Prostate gland (tissue), 2 donors: ENCODE results near the gene ITPKA. TPM values are rescaled to one million over a fixed set of nuclear protein-coding genes. Genes with fewer than 3 reads are reported as not detected.
"Not testable (repeated sequence)": the region's sequence is repeated elsewhere in the genome, so short reads cannot be mapped to it uniquely, and the experiment has no call there.

Source experiments
- DNase-seq: peaks from one replicate; pipeline ENCODE4 v3.0.0-alpha.2; 2019; ENCODE audit warnings: low spot score
- H3K27ac ChIP-seq, 2 donors: fragments of 200-600 bp; sonication (generic); 2 replicates each; pipeline ENCODE4 v1.5.1; 2017 to 2019
- H3K27me3 ChIP-seq: fragments of 200-600 bp; sonication (generic); replicated peaks from 2 replicates; pipeline ENCODE4 v1.5.1; 2019; ENCODE audit not compliant: insufficient read depth
- H3K36me3 ChIP-seq, 2 donors: fragments of 200-600 bp; sonication (generic); 1 replicate in 1 of 2; 2 replicates in 1 of 2; pipeline versions ENCODE4 v1.5.1 to v1.8.1; 2017 to 2019
- H3K4me1 ChIP-seq: fragments of 200-600 bp; sonication (generic); replicated peaks from 2 replicates; pipeline ENCODE4 v1.5.1; 2019
- H3K4me3 ChIP-seq, 2 donors: fragments of 200-600 bp; sonication (generic); 2 replicates each; pipeline ENCODE4 v1.5.1; 2017 to 2019
- H3K9me3 ChIP-seq: fragments of 200-600 bp; sonication (generic); 2 replicates; pipeline ENCODE4 v1.5.1; 2017
- POLR2A ChIP-seq: fragments of 450-650 bp; IDR thresholded peaks from one replicate; pipeline ENCODE4 v1.6.1; 2016; ENCODE audit warnings: antibody characterized with exemption, mild to moderate bottlenecking
- POLR2AphosphoS5 ChIP-seq: sonication (generic); formaldehyde crosslinking; IDR thresholded peaks from one replicate; pipeline ENCODE4 v1.6.1; 2017; ENCODE audit warnings: antibody characterized with exemption
- WGBS: methylation state at CpG from one replicate; pipeline ENCODE4 v1.1.5; 2018; 5-methylcytosine and 5-hydroxymethylcytosine counted together
- intact Hi-C: fragments of 100-400 bp; cut with DNase I; formaldehyde crosslinking; loops from one replicate; pipeline ENCODE4 v1.14.2; 2022
- total RNA-seq, 2 donors: library from RNA; depleted of rRNA; stranded (reverse); fragments of >200 nt; gene quantifications; one replicate each; pipeline ENCODE4 v1.1.0, GENCODE V29; 2016
- TF ChIP-seq, protein P1 (sequence below), 4 experiments: fragments of 200-600 bp in 2 of 4; fragments of 450-650 bp in 2 of 4; sonication (generic) in 2 of 4; IDR thresholded peaks; 1 replicate in 3 of 4; 2 replicates in 1 of 4; pipeline ENCODE4 v1.5.1; 2016 to 2019; ENCODE audit warnings: antibody characterized with exemption in 4 of 4, mild to moderate bottlenecking in 2 of 4, moderate library complexity in 2 of 4

Gene ITPKA
- total RNA-seq, 2 donors from 2014 or later: 0.23 to 14.2 TPM

DNA sequence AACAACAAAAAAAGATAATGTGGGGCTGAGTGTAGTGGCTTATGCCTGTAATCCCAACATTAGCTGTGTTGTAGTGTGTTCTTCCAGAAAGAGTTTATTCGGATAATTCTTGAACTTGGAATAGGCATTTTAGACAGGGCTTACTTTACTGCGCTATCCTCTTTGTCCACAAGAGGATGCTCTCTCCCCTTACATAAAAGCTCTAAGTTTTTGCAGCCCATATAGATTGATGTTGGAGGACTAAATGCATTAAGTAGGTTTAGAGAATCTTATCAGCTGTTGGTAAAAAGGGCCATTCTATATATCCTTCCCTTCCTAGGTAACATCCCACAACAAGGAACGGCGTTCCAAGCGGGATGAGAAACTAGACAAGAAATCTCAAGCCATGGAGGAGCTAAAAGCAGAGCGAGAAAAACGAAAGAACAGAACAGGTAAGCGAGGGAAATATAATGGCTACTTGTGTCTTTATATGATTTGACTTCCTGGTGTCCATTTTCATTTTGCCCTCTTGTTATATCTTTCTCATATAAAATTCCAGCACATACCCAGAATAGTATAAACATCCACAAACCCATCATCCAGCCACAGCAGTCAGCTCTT is 27.8 kb upstream of the ITPKA start:
- H3K36me3 ChIP-seq: peaks cover 0 to 10% of the 10 kb centered on the region in 2 donors

DNA sequence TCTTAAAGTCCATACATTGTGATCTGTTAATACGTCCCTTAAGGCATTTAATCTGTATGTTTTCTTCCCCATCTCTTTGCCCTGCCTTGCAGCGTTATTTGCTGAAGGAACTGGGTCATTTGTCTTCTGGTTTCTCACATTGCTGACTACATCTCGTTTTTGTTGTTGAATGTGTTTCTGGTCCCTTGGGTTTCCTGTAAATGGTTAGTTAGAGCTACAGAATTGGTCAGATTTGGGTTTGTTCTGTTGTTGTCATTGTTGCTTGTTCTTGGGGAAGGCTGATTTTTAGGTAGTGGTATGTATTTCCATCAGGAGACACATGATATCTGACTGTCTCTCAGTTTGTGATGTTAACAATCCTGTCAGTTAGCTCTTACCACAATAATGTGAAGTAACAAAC is 27.0 kb upstream of the ITPKA start:
- TF ChIP-seq, protein P1, sequence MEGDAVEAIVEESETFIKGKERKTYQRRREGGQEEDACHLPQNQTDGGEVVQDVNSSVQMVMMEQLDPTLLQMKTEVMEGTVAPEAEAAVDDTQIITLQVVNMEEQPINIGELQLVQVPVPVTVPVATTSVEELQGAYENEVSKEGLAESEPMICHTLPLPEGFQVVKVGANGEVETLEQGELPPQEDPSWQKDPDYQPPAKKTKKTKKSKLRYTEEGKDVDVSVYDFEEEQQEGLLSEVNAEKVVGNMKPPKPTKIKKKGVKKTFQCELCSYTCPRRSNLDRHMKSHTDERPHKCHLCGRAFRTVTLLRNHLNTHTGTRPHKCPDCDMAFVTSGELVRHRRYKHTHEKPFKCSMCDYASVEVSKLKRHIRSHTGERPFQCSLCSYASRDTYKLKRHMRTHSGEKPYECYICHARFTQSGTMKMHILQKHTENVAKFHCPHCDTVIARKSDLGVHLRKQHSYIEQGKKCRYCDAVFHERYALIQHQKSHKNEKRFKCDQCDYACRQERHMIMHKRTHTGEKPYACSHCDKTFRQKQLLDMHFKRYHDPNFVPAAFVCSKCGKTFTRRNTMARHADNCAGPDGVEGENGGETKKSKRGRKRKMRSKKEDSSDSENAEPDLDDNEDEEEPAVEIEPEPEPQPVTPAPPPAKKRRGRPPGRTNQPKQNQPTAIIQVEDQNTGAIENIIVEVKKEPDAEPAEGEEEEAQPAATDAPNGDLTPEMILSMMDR (IDR thresholded peaks at IDR 0.05): no peak
- TF ChIP-seq POLR2A: no peak
- TF ChIP-seq POLR2AphosphoS5: no peak
- Histone ChIP-seq H3K9me3 (no peaks in the 10 kb centered on the region), H3K4me3 (no peak overlapping the region), H3K27me3 (no peaks in the 10 kb centered on the region), H3K27ac (no peak overlapping the region), H3K36me3 (peaks cover 0 to 10% of the 10 kb centered on the region in 2 donors), H3K4me1 (no peaks in the 10 kb centered on the region)
- intact Hi-C loops: no loop called here
- DNase-seq: no peak
- 72% methylated on average over 3 of the region's 3 CpGs for WGBS

More for the DNA sequence above, 27.8 kb upstream of the ITPKA start:
- H3K4me3 ChIP-seq: no peak overlapping the region
- H3K4me1 ChIP-seq: no peaks in the 10 kb centered on the region
- H3K27me3 ChIP-seq: no peaks in the 10 kb centered on the region
- no peak overlapping the region for H3K27ac ChIP-seq
- WGBS: 82% methylated on average over 8 of the region's 8 CpGs
- no peak for TF ChIP-seq POLR2AphosphoS5
- no peak for TF ChIP-seq POLR2A
- TF ChIP-seq, protein P1 (IDR thresholded peaks at IDR 0.05): peak in 3 of 4 experiments; percentile 40 to 73 (median 65)
- H3K9me3 ChIP-seq: no peaks in the 10 kb centered on the region
- intact Hi-C loops: no loop called here
- no peak for DNase-seq

DNA sequence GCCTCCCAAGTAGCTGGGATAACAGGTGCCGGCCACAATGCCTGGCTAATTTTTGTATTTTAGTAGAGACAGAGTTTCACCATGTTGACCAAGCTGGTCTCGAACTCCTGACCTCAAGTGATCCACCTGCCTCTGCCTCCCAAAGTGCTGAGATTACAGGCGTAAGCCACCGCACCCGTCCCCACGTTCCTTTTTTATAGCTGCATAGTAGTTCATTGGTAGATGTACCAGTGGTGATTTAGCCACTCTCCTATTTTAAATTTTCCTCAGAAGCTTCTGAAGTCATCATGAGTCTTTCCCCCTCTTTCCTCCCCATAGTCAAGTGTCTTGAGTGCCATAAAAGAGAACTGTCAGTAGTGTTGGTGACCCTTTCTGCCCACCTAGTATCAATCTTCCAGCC is 24.0 kb upstream of the ITPKA start:
- H3K27ac ChIP-seq, H3K27me3 ChIP-seq, intact Hi-C loops, H3K9me3 ChIP-seq, H3K4me1 ChIP-seq, DNase-seq, H3K4me3 ChIP-seq, H3K36me3 ChIP-seq: not testable (repeated sequence)
- 95% methylated on average over 6 of the region's 6 CpGs for WGBS

DNA sequence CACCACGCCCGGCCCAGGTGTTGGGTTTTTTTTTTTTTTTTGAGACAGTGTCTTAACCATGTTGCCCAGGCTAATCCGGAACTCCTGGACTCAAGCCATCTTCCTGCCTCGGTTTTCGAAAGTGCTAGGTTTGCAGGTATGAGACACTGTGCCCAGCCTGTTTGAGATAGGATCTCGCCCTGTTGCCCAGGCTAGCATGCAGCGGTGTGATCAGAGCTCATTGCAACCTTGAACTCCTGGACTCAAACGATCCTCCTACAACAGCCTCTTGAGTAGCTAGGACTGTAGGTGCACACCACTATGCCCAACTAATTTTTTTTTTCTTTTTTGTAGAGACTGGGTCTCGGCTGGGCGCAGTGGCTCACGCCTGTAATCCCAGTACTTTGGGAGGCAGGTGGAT is 20.3 kb upstream of the ITPKA start:
- no peak for TF ChIP-seq POLR2A
- no peak for TF ChIP-seq POLR2AphosphoS5
- TF ChIP-seq, protein P1 (IDR thresholded peaks at IDR 0.05): no peak
- no peaks in the 10 kb centered on the region for H3K9me3 ChIP-seq
- no peaks in the 10 kb centered on the region for H3K27me3 ChIP-seq
- H3K4me3 ChIP-seq: no peak overlapping the region
- DNase-seq: no peak
- intact Hi-C loops: no loop called here
- WGBS: 91% methylated on average over 11 of the region's 11 CpGs
- peaks cover 6 to 12% of the 10 kb centered on the region in 2 donors for H3K36me3 ChIP-seq
- H3K27ac ChIP-seq: no peak overlapping the region
- H3K4me1 ChIP-seq: no peaks in the 10 kb centered on the region

DNA sequence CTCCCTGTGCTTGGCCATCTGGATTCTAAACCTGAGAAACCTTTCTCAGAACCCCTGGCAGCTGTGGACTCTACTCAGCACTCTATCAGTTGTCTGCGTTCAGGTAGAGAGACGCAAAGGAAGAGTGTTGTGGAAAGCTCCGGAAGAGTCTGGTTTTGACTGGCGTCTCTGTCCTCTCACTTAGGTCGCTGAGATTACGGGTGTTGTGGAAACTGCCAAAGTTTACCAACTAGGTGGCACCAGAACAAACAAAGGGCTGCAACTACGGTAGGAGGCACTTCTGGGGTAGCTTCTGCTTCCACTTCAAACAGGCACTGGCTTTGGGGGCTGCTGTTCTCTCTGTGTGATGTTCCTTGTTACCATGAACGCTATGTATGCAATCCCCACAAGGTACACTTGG is 19.2 kb upstream of the ITPKA start:
- TF ChIP-seq, protein P1 (IDR thresholded peaks at IDR 0.05): no peak
- TF ChIP-seq POLR2AphosphoS5 (no peak), POLR2A (no peak)
- H3K36me3 ChIP-seq: peaks cover 6 to 8% of the 10 kb centered on the region in 2 donors
- intact Hi-C loops: no loop called here
- no peak overlapping the region for H3K4me3 ChIP-seq
- no peak for DNase-seq
- no peaks in the 10 kb centered on the region for H3K4me1 ChIP-seq
- H3K27ac ChIP-seq: no peak overlapping the region
- WGBS: 68% methylated on average over 8 of the region's 8 CpGs
- no peaks in the 10 kb centered on the region for H3K9me3 ChIP-seq
- H3K27me3 ChIP-seq: no peaks in the 10 kb centered on the region
